Measurements from ENCODE around the gene DNAH10. TPM values are rescaled to one million over a fixed set of nuclear protein-coding genes. Genes with fewer than 3 reads are reported as not detected.

The DNAH10 gene
- total and polyA plus RNA-seq, 2 experiments from 2014 or later, result 0.22 to 0.60 TPM

GRCh38 chr12:123840765-123841425 lies 78.8 kb downstream of the DNAH10 start:
- Histone ChIP-seq H3K79me2 (no peaks in the 10 kb centered on the region), H3K9me3 (ENCODE audit: low read depth) (no peaks in the 10 kb centered on the region), H3K4me3 (no peak overlapping the region), H3K27me3 (no peaks in the 10 kb centered on the region), H3K4me1 (ENCODE audit: insufficient read depth) (no peaks in the 10 kb centered on the region), H3K4me2 (no peak overlapping the region), H2AFZ (no peak overlapping the region), H3K36me3 (replicated peaks; ENCODE audit: insufficient read depth, low read depth) (no peaks in the 10 kb centered on the region), H3K9me2 (replicated peaks; ENCODE audit: insufficient read depth) (no peaks in the 10 kb centered on the region), H3K27ac (no peak overlapping the region), H4K20me1 (ENCODE audit: insufficient read depth, poor library complexity, severe bottlenecking) (no peaks in the 10 kb centered on the region)
- TF ChIP-seq EZH2phosphoT487 (IDR thresholded peaks at IDR 0.05; ENCODE audit: low read depth, severe bottlenecking, unreplicated experiment) (no peak), EZH2 (IDR thresholded peaks at IDR 0.05; ENCODE audit: borderline replicate concordance) (no peak), CTCF (IDR thresholded peaks at IDR 0.05; ENCODE audit: poor library complexity) (no peak)
- WGBS (ENCODE audit: low lambda C conversion rate, missing lambda C conversion rate), result 94% methylated on average over 16 of the region's 16 CpGs
- no peak for DNase-seq (ENCODE audit: low spot score)

DNA sequence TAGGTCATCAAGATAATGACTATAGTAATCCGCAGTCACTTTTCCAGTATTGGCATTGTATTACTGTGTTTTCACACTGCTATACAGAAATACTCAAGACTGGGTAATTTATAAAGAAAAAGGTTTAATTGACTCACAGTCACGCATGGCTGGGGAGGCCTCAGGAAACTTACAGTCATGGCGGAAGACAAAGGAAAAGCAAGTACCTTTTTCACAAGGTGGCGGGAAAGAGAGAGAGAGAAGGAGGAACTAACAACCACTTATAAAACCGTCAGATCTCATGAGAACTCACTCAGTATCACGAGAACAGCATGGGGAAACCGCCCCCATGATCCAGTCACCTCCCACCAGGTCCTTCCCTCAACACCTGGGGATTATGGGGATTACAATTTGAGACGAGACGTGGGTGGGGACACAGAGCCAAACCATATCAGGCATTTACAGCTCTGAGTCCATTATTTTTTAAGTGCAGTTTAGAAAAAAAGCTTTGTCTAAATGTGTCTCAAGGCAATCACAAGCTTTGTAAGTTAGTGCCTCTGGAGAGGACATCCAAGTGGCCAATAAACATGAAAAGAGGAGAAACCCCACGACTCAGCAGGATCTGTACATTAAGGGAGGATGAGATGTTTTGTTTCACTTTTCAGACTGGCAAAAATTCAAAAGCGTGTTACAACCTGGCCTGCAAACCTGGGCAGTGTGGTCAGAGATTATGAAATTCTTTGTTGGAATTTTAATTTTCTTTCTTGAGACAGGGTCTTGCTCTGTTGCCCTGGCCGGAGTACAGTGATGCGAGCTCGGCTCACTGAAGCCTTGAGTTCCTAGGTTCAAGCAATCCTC lies 82.0 kb downstream of the DNAH10 start:
- DNase-seq (ENCODE audit: low spot score), result no peak
- no peaks in the 10 kb centered on the region for H3K79me2 ChIP-seq
- no peaks in the 10 kb centered on the region for H3K36me3 ChIP-seq (replicated peaks; ENCODE audit: insufficient read depth, low read depth)
- H3K27me3 ChIP-seq, result no peaks in the 10 kb centered on the region
- TF ChIP-seq EZH2 (IDR thresholded peaks at IDR 0.05; ENCODE audit: borderline replicate concordance), result no peak
- TF ChIP-seq CTCF (IDR thresholded peaks at IDR 0.05; ENCODE audit: poor library complexity), result no peak
- no peak for TF ChIP-seq EZH2phosphoT487 (IDR thresholded peaks at IDR 0.05; ENCODE audit: low read depth, severe bottlenecking, unreplicated experiment)
- no peaks in the 10 kb centered on the region for H3K4me1 ChIP-seq (ENCODE audit: insufficient read depth)
- 79% methylated on average over 14 of the region's 14 CpGs for WGBS (ENCODE audit: low lambda C conversion rate, missing lambda C conversion rate)
- no peak overlapping the region for H3K4me3 ChIP-seq
- H3K27ac ChIP-seq, result no peak overlapping the region
- no peak overlapping the region for H3K4me2 ChIP-seq
- no peaks in the 10 kb centered on the region for H4K20me1 ChIP-seq (ENCODE audit: insufficient read depth, poor library complexity, severe bottlenecking)
- no peaks in the 10 kb centered on the region for H3K9me3 ChIP-seq (ENCODE audit: low read depth)
- H2AFZ ChIP-seq, result no peak overlapping the region
- no peaks in the 10 kb centered on the region for H3K9me2 ChIP-seq (replicated peaks; ENCODE audit: insufficient read depth)

- DNase-seq (ENCODE audit: low spot score), result no peak
- H4K20me1 ChIP-seq (ENCODE audit: insufficient read depth, poor library complexity, severe bottlenecking), result no peaks in the 10 kb centered on the region
- TF ChIP-seq CTCF (IDR thresholded peaks at IDR 0.05; ENCODE audit: poor library complexity) (no peak), EZH2 (IDR thresholded peaks at IDR 0.05; ENCODE audit: borderline replicate concordance) (no peak), EZH2phosphoT487 (IDR thresholded peaks at IDR 0.05; ENCODE audit: low read depth, severe bottlenecking, unreplicated experiment) (no peak)
- no peaks in the 10 kb centered on the region for H3K27me3 ChIP-seq
- H3K9me3 ChIP-seq (ENCODE audit: low read depth), result no peaks in the 10 kb centered on the region
- no peaks in the 10 kb centered on the region for H3K9me2 ChIP-seq (replicated peaks; ENCODE audit: insufficient read depth)
- H3K4me1 ChIP-seq (ENCODE audit: insufficient read depth), result no peaks in the 10 kb centered on the region
- H3K4me3 ChIP-seq, result no peak overlapping the region
- H3K79me2 ChIP-seq, result no peaks in the 10 kb centered on the region
- H3K4me2 ChIP-seq, result no peak overlapping the region
- WGBS (ENCODE audit: low lambda C conversion rate, missing lambda C conversion rate), result 96% methylated on average over 19 of the region's 19 CpGs
- no peaks in the 10 kb centered on the region for H3K36me3 ChIP-seq (replicated peaks; ENCODE audit: insufficient read depth, low read depth)
- H3K27ac ChIP-seq, result no peak overlapping the region
- no peak overlapping the region for H2AFZ ChIP-seq
Measured at GRCh38 chr12:123845881-123846280, 83.8 kb downstream of the DNAH10 start.
